Natural killer cell (primary cell): ENCODE data around the gene TK1. TPM values are rescaled to one million over a fixed set of nuclear protein-coding genes. Genes with fewer than 3 reads are reported as not detected.

Source experiments
- ATAC-seq, 3 donors: fragments of 150-1000 bp in 2 of 3; fragments of 200-7000 bp in 1 of 3; cut with Tn5 transposase; 1 replicate in 1 of 3; 2 replicates in 2 of 3; pipeline ENCODE4 v1.10.0; 2021; ENCODE audit warnings: mild to moderate bottlenecking in 2 of 3, moderate library complexity in 2 of 3
- DNase-seq, 2 donors: peaks; one replicate each; pipeline versions ENCODE4 v3.0.0 to v3.0.0-alpha.2; 2013 to 2021; ENCODE audit warnings: mixed read lengths in 1 of 2
- H3K27ac ChIP-seq: one replicate; pipeline ENCODE4 v1.5.1; 2013; ENCODE audit warnings: mild to moderate bottlenecking, low read length
- H3K27me3 ChIP-seq: one replicate; pipeline ENCODE4 v1.6.1; 2013; ENCODE audit warnings: low read length; ENCODE audit not compliant: control insufficient read depth, insufficient read depth
- H3K36me3 ChIP-seq: one replicate; pipeline ENCODE4 v1.6.1; 2013; ENCODE audit warnings: low read length; ENCODE audit not compliant: control insufficient read depth, insufficient read depth
- H3K4me1 ChIP-seq: one replicate; pipeline ENCODE4 v1.6.1; 2013; ENCODE audit warnings: low read length; ENCODE audit not compliant: control insufficient read depth, insufficient read depth
- H3K4me3 ChIP-seq: one replicate; pipeline ENCODE4 v1.5.1; 2013; ENCODE audit warnings: low read length
- H3K9me3 ChIP-seq: one replicate; pipeline ENCODE4 v1.6.1; 2013; ENCODE audit warnings: low read length; ENCODE audit not compliant: control insufficient read depth, insufficient read depth
- H3K27ac Mint-ChIP-seq, 2 donors: one replicate each; pipeline ENCODE4 v1.8.0; 2022; ENCODE audit warnings: mild to moderate bottlenecking in 2 of 2, mixed read lengths in 2 of 2, moderate library complexity in 1 of 2
- H3K27me3 Mint-ChIP-seq, 2 donors: one replicate each; pipeline ENCODE4 v1.8.0; 2022; ENCODE audit warnings: low read depth in 2 of 2, mixed read lengths in 2 of 2
- H3K36me3 Mint-ChIP-seq: one replicate; pipeline ENCODE4 v1.8.0; 2022; ENCODE audit warnings: mixed read lengths
- H3K4me1 Mint-ChIP-seq, 2 donors: one replicate each; pipeline ENCODE4 v1.8.0; 2022; ENCODE audit warnings: mixed read lengths in 2 of 2
- H3K4me3 Mint-ChIP-seq: one replicate; pipeline ENCODE4 v1.8.0; 2022; ENCODE audit warnings: mild to moderate bottlenecking, moderate library complexity, mixed read lengths
- H3K9me3 Mint-ChIP-seq, 2 donors: one replicate each; pipeline ENCODE4 v1.8.0; 2022; ENCODE audit warnings: mixed read lengths in 2 of 2
- CTCF ChIP-seq: fragments of 200-600 bp; IDR thresholded peaks from one replicate; pipeline ENCODE4 v1.8.0; 2022; ENCODE audit warnings: antibody characterized with exemption
- WGBS: methylation state at CpG from one replicate; pipeline ENCODE4 v1.1.7; 2013; ENCODE audit warnings: missing lambda C conversion rate; ENCODE audit not compliant: insufficient coverage; 5-methylcytosine and 5-hydroxymethylcytosine counted together
- intact Hi-C: fragments of 100-400 bp; cut with micrococcal nuclease; formaldehyde crosslinking; loops from one replicate; pipeline ENCODE4 v1.14.2; 2022
- total RNA-seq, 4 donors: library from RNA; stranded (reverse); fragments of 120-200 nt in 1 of 4; gene quantifications; one replicate each; pipeline versions ENCODE4 v1.2.3 to v1.2.4, GENCODE V29; 2013 to 2022

Gene TK1
- total RNA-seq, 3 donors from 2014 or later (not counting 1 experiment from before 2014, with no cell fraction given): 2.1 to 5.1 (median 3.9) TPM

GRCh38 chr17:78138204-78139060 is 48.4 kb downstream of the TK1 start:
- H3K4me3 ChIP-seq: no peak overlapping the region
- Mint-ChIP-seq H3K27me3 (no peaks in the 10 kb centered on the region), H3K27ac (peak overlapping the region; percentile 91 to 94), H3K4me1 (peaks cover 73 to 74% of the 10 kb centered on the region in 2 donors), H3K4me3 (peak overlapping the region; percentile 28), H3K36me3 (peaks cover 10% of the 10 kb centered on the region), H3K9me3 (no peaks in the 10 kb centered on the region)
- no peaks in the 10 kb centered on the region for H3K9me3 ChIP-seq
- WGBS: 88% methylated on average over 17 of the region's 17 CpGs
- H3K36me3 ChIP-seq: peaks cover 57% of the 10 kb centered on the region
- intact Hi-C loops: no loop called here
- H3K27ac ChIP-seq: no peak overlapping the region
- no peaks in the 10 kb centered on the region for H3K27me3 ChIP-seq
- no peak for TF ChIP-seq CTCF
- H3K4me1 ChIP-seq: peaks cover 91% of the 10 kb centered on the region
- no peak for ATAC-seq
- no peak for DNase-seq

- H3K9me3 Mint-ChIP-seq: no peaks in the 10 kb centered on the region
- intact Hi-C loops: no loop called here
- peaks cover 63% of the 10 kb centered on the region for H3K36me3 ChIP-seq
- H3K27ac Mint-ChIP-seq: peak overlapping the region; percentile 91 to 94
- H3K27ac ChIP-seq: peak overlapping the region; percentile 59
- no peaks in the 10 kb centered on the region for H3K27me3 ChIP-seq
- H3K36me3 Mint-ChIP-seq: peaks cover 10% of the 10 kb centered on the region
- H3K4me1 Mint-ChIP-seq: peaks cover 74 to 75% of the 10 kb centered on the region in 2 donors
- H3K9me3 ChIP-seq: no peaks in the 10 kb centered on the region
- TF ChIP-seq CTCF: peak; percentile 33
- no peak overlapping the region for H3K4me3 ChIP-seq
- ATAC-seq: peak; percentile 19 to 32 (median 27)
- peak; percentile 45 to 77 for DNase-seq
- H3K4me1 ChIP-seq: peaks cover 93% of the 10 kb centered on the region
- 36% methylated on average over 21 of the region's 26 CpGs for WGBS
- no peaks in the 10 kb centered on the region for H3K27me3 Mint-ChIP-seq
- H3K4me3 Mint-ChIP-seq: peak overlapping the region; percentile 74
Measured at GRCh38 chr17:78137392-78138203, 49.3 kb downstream of the TK1 start.

GRCh38 chr17:78135858-78136500 is 50.9 kb downstream of the TK1 start:
- WGBS: 93% methylated on average over 8 of the region's 9 CpGs
- peak overlapping the region; percentile 71 to 74 for H3K27ac Mint-ChIP-seq
- Histone ChIP-seq H3K4me3 (no peak overlapping the region), H3K9me3 (no peaks in the 10 kb centered on the region), H3K27ac (no peak overlapping the region), H3K27me3 (no peaks in the 10 kb centered on the region), H3K4me1 (peaks cover 84% of the 10 kb centered on the region), H3K36me3 (peaks cover 53% of the 10 kb centered on the region)
- H3K36me3 Mint-ChIP-seq: peaks cover 10% of the 10 kb centered on the region
- no peaks in the 10 kb centered on the region for H3K27me3 Mint-ChIP-seq
- intact Hi-C loops: no loop called here
- no peaks in the 10 kb centered on the region for H3K9me3 Mint-ChIP-seq
- H3K4me1 Mint-ChIP-seq: peaks cover 74 to 78% of the 10 kb centered on the region in 2 donors
- ATAC-seq: no peak
- peak overlapping the region; percentile 53 for H3K4me3 Mint-ChIP-seq
- DNase-seq: peak in 1 of 2 donors; percentile 5
- TF ChIP-seq CTCF: no peak
